Uterus (tissue), 4 donors: ENCODE measurements around the gene FAM171A2. TPM values are rescaled to one million over a fixed set of nuclear protein-coding genes. Genes with fewer than 3 reads are reported as not detected.
A peak's percentile ranks its signal among the peaks of the same experiment; 100 is the strongest.

Experiments used
- DNase-seq, 2 donors: peaks; one replicate each; pipeline ENCODE4 v3.0.0-alpha.2; 2019 to 2020
- H3K27ac ChIP-seq, 2 donors: fragments of 200-600 bp; sonication (generic); 1 replicate in 1 of 2; 2 replicates in 1 of 2; pipeline ENCODE4 v1.5.1; 2016 to 2018
- H3K27me3 ChIP-seq, 2 donors: fragments of 200-600 bp; sonication (generic); one replicate each; pipeline ENCODE4 v1.5.1; 2018 to 2019; ENCODE audit warnings: control low read depth in 1 of 2
- H3K36me3 ChIP-seq, 2 donors: fragments of 200-600 bp; sonication (generic); one replicate each; pipeline ENCODE4 v1.5.1; 2019; ENCODE audit warnings: control low read depth in 1 of 2
- H3K4me1 ChIP-seq, 2 donors: fragments of 200-600 bp; sonication (generic); one replicate each; pipeline ENCODE4 v1.5.1; 2018 to 2019; ENCODE audit warnings: control low read depth in 1 of 2
- H3K4me3 ChIP-seq, 2 donors: fragments of 200-600 bp; sonication (generic); 1 replicate in 1 of 2; 2 replicates in 1 of 2; pipeline ENCODE4 v1.5.1; 2018 to 2019; ENCODE audit warnings: mild to moderate bottlenecking in 1 of 2
- H3K9me3 ChIP-seq, 2 donors: fragments of 200-600 bp; sonication (generic); one replicate each; pipeline ENCODE4 v1.5.1; 2019; ENCODE audit warnings: control low read depth in 1 of 2
- POLR2A ChIP-seq, 2 donors: fragments of 450-650 bp; IDR thresholded peaks; one replicate each; pipeline ENCODE4 v1.6.1; 2016; ENCODE audit warnings: antibody characterized with exemption in 2 of 2, mild to moderate bottlenecking in 1 of 2, moderate library complexity in 1 of 2
- intact Hi-C: fragments of 100-400 bp; cut with DNase I; formaldehyde crosslinking; loops from one replicate; pipeline ENCODE4 v1.15.1; 2023; ENCODE audit warnings: low total_unique reads
- total RNA-seq, 4 donors: library from RNA; depleted of rRNA in 3 of 4; stranded (reverse); fragments of >200 nt in 3 of 4; gene quantifications; one replicate each; pipeline versions ENCODE4 v1.1.0 to v1.2.4, GENCODE V29; 2014 to 2023
- TF ChIP-seq, protein P1 (sequence below), 4 experiments: fragments of 200-600 bp in 2 of 4; fragments of 450-650 bp in 2 of 4; sonication (generic) in 2 of 4; IDR thresholded peaks; one replicate each; pipeline ENCODE4 v1.5.1; 2016 to 2019; ENCODE audit warnings: antibody characterized with exemption in 4 of 4, mild to moderate bottlenecking in 2 of 4, moderate library complexity in 1 of 4
- donor health status: DM: yes; HTN: yes; CAD: no.

The FAM171A2 gene
- total RNA-seq, 4 donors from 2014 or later: 0.77 to 32.1 (median 14.2) TPM

DNA sequence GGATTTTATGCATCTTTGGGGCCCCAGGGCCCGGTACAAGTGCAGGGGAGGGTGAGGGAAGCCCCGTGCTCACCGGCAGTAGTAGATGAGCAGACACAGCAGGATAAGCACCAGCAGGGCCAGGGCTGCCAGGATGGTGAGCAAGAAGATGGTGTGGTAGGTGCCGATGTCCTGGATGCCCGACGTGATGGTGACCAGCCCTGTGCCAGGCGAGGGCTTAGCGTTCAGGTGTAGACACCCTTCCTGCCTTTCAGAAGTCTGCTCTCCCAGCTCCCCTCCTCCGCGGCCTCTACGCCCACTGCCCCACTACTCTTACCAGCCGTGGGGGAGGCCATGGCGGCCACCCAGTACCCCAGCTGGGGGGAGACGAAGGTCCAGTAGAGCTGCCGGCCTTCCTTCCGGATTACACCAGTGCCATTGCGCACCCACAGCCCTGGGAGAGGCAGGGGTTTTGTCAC is 8.0 kb downstream of the FAM171A2 start:
- H3K27me3 ChIP-seq: no peaks in the 10 kb centered on the region
- intact Hi-C loops: no loop called here
- DNase-seq: no peak
- TF ChIP-seq, protein P1, sequence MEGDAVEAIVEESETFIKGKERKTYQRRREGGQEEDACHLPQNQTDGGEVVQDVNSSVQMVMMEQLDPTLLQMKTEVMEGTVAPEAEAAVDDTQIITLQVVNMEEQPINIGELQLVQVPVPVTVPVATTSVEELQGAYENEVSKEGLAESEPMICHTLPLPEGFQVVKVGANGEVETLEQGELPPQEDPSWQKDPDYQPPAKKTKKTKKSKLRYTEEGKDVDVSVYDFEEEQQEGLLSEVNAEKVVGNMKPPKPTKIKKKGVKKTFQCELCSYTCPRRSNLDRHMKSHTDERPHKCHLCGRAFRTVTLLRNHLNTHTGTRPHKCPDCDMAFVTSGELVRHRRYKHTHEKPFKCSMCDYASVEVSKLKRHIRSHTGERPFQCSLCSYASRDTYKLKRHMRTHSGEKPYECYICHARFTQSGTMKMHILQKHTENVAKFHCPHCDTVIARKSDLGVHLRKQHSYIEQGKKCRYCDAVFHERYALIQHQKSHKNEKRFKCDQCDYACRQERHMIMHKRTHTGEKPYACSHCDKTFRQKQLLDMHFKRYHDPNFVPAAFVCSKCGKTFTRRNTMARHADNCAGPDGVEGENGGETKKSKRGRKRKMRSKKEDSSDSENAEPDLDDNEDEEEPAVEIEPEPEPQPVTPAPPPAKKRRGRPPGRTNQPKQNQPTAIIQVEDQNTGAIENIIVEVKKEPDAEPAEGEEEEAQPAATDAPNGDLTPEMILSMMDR (IDR thresholded peaks at IDR 0.05): no peak
- no peak for TF ChIP-seq POLR2A (IDR thresholded peaks at IDR 0.05)
- no peak overlapping the region for H3K4me3 ChIP-seq
- no peaks in the 10 kb centered on the region for H3K36me3 ChIP-seq
- H3K27ac ChIP-seq: no peak overlapping the region
- no peaks in the 10 kb centered on the region for H3K4me1 ChIP-seq
- H3K9me3 ChIP-seq: no peaks in the 10 kb centered on the region

DNA sequence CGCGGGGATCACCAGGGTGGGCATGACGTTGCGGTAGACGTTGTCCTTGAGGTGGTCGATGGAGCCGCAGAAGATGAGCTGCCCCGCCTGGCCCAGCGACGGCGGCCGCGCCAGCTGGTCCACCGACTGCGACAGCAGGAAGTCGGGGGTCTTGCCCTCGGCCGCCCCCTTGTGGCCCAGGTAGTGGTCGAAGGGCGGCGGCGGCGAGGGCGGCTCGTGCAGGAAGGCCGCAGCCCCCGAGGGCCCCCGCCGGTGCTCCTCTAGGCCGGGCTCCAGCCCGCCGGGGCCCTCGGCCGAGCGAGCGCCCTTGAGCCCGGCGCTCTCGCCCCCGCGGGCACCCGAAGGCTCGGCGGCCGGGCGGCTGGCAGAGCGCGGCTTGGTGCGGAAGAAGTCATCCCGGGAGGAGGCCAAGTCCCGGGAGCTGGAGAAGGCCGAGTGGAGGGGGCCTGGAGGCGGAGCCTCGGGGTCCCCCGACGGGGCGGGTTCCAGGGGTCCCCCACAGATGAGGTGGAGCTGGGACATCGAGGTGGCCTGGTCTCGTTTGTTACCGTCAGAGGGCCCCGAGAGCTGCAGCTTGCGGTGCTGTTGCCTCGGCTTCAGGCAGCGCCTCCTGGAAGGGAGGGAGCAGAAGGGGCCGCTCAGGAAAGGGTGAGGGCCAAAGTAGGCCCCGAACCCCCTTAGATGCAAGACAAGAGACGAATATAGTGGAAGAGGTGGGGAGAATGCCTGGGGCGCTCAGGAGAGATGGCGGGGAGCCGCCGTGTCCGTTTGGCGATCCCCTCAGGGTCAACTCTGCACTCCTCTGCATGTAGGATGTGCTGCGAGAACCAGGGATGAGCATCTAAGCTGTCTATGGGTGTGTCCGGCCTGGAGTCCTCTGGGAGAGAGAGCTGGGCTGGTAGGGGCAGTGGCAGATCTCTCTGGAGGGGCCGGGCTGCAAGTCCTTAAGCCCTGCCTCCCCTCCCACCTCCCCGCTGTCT is 8.8 kb downstream of the FAM171A2 start:
- TF ChIP-seq, protein P1 (IDR thresholded peaks at IDR 0.05): peak in 2 of 4 experiments; percentile 16 to 31
- TF ChIP-seq POLR2A (IDR thresholded peaks at IDR 0.05): no peak
- intact Hi-C loops: no loop called here
- peak in 1 of 2 donors; percentile 27 for DNase-seq
- H3K4me1 ChIP-seq: no peaks in the 10 kb centered on the region
- H3K9me3 ChIP-seq: no peaks in the 10 kb centered on the region
- no peak overlapping the region for H3K4me3 ChIP-seq
- H3K27me3 ChIP-seq: no peaks in the 10 kb centered on the region
- H3K27ac ChIP-seq: no peak overlapping the region
- no peaks in the 10 kb centered on the region for H3K36me3 ChIP-seq

DNA sequence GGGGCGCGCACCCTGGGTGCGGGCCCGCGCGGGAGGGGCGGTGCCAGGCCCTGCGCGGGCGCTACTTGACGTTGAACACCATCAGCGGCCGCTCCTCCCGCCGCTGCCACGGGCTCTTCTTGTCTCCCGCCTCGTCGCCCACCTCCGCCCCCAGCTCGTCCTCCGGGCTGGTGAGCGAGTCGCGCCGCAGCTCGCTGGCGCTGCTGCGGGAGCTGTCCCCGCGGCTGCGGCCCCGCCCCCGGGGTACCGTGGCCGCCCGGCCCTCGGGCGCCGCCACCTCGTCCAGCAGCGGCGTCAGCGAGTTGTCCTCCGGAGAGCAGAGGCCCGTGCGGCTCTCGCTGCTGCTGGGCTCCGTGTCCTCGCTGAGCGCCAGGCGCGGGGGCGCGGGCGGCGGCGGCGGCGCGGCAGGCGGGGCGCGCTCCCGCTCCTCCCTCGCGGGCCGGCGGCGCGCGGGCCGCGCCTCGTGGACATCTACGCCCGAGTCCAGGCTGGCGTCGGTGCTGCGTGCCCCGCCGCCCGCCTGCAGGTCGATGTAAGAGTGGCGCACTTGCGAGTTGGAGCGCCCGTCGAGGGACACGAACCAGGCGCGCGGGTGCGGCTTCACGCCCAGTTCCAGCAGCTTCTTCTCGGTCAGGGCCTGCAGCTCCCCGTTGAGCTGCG is 9.9 kb downstream of the FAM171A2 start:
- Histone ChIP-seq H3K27me3 (no peaks in the 10 kb centered on the region), H3K27ac (peak overlapping the region; percentile 60 to 77), H3K36me3 (no peaks in the 10 kb centered on the region), H3K9me3 (no peaks in the 10 kb centered on the region), H3K4me1 (no peaks in the 10 kb centered on the region), H3K4me3 (peak overlapping the region in 1 of 2 donors; percentile 45)
- intact Hi-C loops: no loop called here
- no peak for TF ChIP-seq POLR2A (IDR thresholded peaks at IDR 0.05)
- TF ChIP-seq, protein P1 (IDR thresholded peaks at IDR 0.05): no peak
- DNase-seq: peak in 1 of 2 donors; percentile 54

DNA sequence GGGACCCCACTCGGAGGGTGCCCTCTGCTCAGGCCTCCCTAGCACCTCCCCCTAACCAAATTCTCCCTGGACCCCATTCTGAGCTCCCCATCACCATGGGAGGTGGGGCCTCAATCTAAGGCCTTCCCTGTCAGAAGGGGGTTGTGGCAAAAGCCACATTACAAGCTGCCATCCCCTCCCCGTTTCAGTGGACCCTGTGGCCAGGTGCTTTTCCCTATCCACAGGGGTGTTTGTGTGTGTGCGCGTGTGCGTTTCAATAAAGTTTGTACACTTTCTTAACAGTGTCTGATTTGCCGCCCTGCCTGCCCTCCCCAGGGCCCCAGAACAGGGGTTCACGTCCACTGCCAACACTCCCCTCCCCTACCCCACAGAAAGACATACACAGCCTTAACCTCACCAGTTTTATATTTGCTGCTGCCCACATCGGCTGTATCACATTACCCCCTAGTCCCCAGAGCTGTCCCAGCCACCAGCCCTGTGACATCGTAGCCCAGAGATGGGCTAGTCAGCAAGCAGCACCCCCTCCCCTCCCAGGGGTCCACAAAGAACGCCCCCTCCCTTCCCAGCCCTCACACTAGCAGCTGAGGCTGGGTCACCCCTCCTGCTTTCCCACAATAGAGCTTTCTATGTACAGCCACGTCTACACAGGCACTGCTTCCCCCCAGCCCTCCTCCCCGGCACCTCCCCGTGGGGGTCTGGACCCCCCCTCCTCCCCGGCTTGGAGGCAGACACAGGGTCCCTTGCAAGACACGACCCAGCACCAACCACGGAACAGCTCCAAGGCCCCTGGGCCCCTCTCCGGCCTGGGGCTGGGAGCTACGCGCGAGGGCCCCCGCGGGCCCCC is 10.6 kb downstream of the FAM171A2 start:
- no peak for TF ChIP-seq POLR2A (IDR thresholded peaks at IDR 0.05)
- TF ChIP-seq, protein P1 (IDR thresholded peaks at IDR 0.05): no peak
- H3K4me3 ChIP-seq: peak overlapping the region in 1 of 2 donors; percentile 45
- H3K27ac ChIP-seq: peak overlapping the region; percentile 60 to 77
- no peaks in the 10 kb centered on the region for H3K36me3 ChIP-seq
- DNase-seq: no peak
- H3K27me3 ChIP-seq: no peaks in the 10 kb centered on the region
- H3K4me1 ChIP-seq: no peaks in the 10 kb centered on the region
- intact Hi-C loops: no loop called here
- H3K9me3 ChIP-seq: no peaks in the 10 kb centered on the region
